Prostate gland (tissue), 2 donors: ENCODE results near the gene PRKD1.

Source experiments
- POLR2A ChIP-seq: fragments of 450-650 bp; IDR thresholded peaks from one replicate; pipeline ENCODE4 v1.6.1; 2016; ENCODE audit warnings: antibody characterized with exemption, mild to moderate bottlenecking
- POLR2AphosphoS5 ChIP-seq: sonication (generic); formaldehyde crosslinking; IDR thresholded peaks from one replicate; pipeline ENCODE4 v1.6.1; 2017; ENCODE audit warnings: antibody characterized with exemption
- TF ChIP-seq, protein P1 (sequence below), 4 experiments: fragments of 200-600 bp in 2 of 4; fragments of 450-650 bp in 2 of 4; sonication (generic) in 2 of 4; IDR thresholded peaks; 1 replicate in 3 of 4; 2 replicates in 1 of 4; pipeline ENCODE4 v1.5.1; 2016 to 2019; ENCODE audit warnings: antibody characterized with exemption in 4 of 4, mild to moderate bottlenecking in 2 of 4, moderate library complexity in 2 of 4

DNA sequence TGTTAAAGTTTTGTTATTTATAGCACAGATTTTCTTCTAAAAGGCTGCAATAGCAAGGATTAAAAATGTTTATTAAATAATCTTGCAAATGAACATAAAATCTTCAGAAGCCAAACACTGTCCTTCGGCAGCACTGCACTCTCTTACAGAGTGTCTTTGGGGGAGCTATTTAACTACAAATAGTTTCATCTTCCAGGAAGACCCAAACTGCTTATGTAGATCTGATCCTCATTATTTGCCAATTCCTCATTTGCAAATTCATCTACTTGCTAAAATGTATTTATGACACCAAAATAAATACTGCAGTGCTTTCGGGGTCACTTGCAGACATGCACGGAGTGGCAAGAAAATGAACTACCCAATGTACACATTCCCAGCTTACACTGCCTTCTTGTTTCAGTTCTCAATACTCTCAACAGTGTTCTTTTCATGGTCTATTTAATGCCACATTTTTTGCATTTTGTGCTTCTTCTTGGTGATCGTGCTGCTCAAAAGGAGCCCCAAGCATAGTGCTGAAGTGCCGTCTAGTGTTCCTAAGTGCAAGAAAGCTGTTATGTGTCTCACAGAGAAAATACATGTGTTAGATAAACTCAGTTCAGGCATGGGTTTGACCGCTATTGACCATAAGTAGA, 128.1 kb downstream of the PRKD1 start:
- TF ChIP-seq, protein P1, sequence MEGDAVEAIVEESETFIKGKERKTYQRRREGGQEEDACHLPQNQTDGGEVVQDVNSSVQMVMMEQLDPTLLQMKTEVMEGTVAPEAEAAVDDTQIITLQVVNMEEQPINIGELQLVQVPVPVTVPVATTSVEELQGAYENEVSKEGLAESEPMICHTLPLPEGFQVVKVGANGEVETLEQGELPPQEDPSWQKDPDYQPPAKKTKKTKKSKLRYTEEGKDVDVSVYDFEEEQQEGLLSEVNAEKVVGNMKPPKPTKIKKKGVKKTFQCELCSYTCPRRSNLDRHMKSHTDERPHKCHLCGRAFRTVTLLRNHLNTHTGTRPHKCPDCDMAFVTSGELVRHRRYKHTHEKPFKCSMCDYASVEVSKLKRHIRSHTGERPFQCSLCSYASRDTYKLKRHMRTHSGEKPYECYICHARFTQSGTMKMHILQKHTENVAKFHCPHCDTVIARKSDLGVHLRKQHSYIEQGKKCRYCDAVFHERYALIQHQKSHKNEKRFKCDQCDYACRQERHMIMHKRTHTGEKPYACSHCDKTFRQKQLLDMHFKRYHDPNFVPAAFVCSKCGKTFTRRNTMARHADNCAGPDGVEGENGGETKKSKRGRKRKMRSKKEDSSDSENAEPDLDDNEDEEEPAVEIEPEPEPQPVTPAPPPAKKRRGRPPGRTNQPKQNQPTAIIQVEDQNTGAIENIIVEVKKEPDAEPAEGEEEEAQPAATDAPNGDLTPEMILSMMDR (IDR thresholded peaks at IDR 0.05): no peak
- TF ChIP-seq POLR2AphosphoS5 (no peak), POLR2A (no peak)
